H9 (cell line): ENCODE data around the gene RYR3. TPM values are rescaled to one million over a fixed set of nuclear protein-coding genes. Genes with fewer than 3 reads are reported as not detected.

ENCODE experiments used
- DNase-seq: peaks from one replicate; pipeline ENCODE4 v3.0.0-alpha.2; 2017
- H2AFZ ChIP-seq: one replicate; pipeline ENCODE4 v1.6.1; 2013; ENCODE audit warnings: mild to moderate bottlenecking, low read length, control low read depth, moderate library complexity
- H2AK5ac ChIP-seq: 2 replicates; pipeline ENCODE4 v1.6.1; 2013; ENCODE audit warnings: low read length, control low read depth, mixed read lengths; ENCODE audit not compliant: insufficient read length
- H2BK120ac ChIP-seq: one replicate; pipeline ENCODE4 v1.6.1; 2013; ENCODE audit warnings: low read depth, mild to moderate bottlenecking, low read length, control low read depth, inconsistent platforms; ENCODE audit not compliant: poor library complexity, severe bottlenecking
- H2BK12ac ChIP-seq: 2 replicates; pipeline ENCODE4 v1.6.1; 2013; ENCODE audit warnings: low read length, control low read depth, mixed read lengths, low read depth; ENCODE audit not compliant: insufficient read length
- H2BK15ac ChIP-seq: 2 replicates; pipeline ENCODE4 v1.6.1; 2013; ENCODE audit warnings: low read depth, low read length, control low read depth
- H2BK20ac ChIP-seq: one replicate; pipeline ENCODE4 v1.6.1; 2013; ENCODE audit warnings: low read depth, mild to moderate bottlenecking, low read length, control low read depth, inconsistent platforms; ENCODE audit not compliant: poor library complexity, severe bottlenecking
- H2BK5ac ChIP-seq: 2 replicates; pipeline ENCODE4 v1.6.1; 2013; ENCODE audit warnings: low read length, control low read depth, mixed read lengths; ENCODE audit not compliant: insufficient read length
- H3K14ac ChIP-seq: 2 replicates; pipeline ENCODE4 v1.6.1; 2013; ENCODE audit warnings: low read length, control low read depth; ENCODE audit not compliant: insufficient read depth
- H3K18ac ChIP-seq: 2 replicates; pipeline ENCODE4 v1.6.1; 2013; ENCODE audit warnings: low read depth, mild to moderate bottlenecking, mixed read lengths, low read length, control low read depth; ENCODE audit not compliant: insufficient read length
- H3K23ac ChIP-seq: 2 replicates; pipeline ENCODE4 v1.6.1; 2013; ENCODE audit warnings: low read length, control low read depth, mixed read lengths, low read depth; ENCODE audit not compliant: insufficient read length
- H3K23me2 ChIP-seq: 2 replicates; pipeline ENCODE4 v1.6.1; 2013; ENCODE audit warnings: low read depth, mild to moderate bottlenecking, mixed read lengths, low read length, control low read depth; ENCODE audit not compliant: insufficient read length, poor library complexity, severe bottlenecking
- H3K27ac ChIP-seq: 2 replicates; pipeline ENCODE4 v1.5.1; 2013; ENCODE audit warnings: low read length, control low read depth, mixed read lengths, low read depth; ENCODE audit not compliant: insufficient read length
- H3K27me3 ChIP-seq: 2 replicates; pipeline ENCODE4 v1.6.1; 2013; ENCODE audit warnings: low read length, control low read depth, inconsistent platforms; ENCODE audit not compliant: insufficient read depth
- H3K4ac ChIP-seq: 2 replicates; pipeline ENCODE4 v1.6.1; 2013; ENCODE audit warnings: low read depth, mild to moderate bottlenecking, control low read depth, inconsistent platforms, low read length, moderate library complexity
- H3K4me1 ChIP-seq: 2 replicates; pipeline ENCODE4 v1.6.1; 2013; ENCODE audit warnings: low read length, control low read depth, inconsistent platforms; ENCODE audit not compliant: insufficient read depth
- H3K4me2 ChIP-seq: 2 replicates; pipeline ENCODE4 v1.6.1; 2013; ENCODE audit warnings: low read length, control low read depth, mixed read lengths; ENCODE audit not compliant: insufficient read length, insufficient read depth
- H3K56ac ChIP-seq: 2 replicates; pipeline ENCODE4 v1.6.1; 2013; ENCODE audit warnings: low read depth, mild to moderate bottlenecking, mixed read lengths, low read length, control low read depth; ENCODE audit not compliant: insufficient read length
- H3K79me1 ChIP-seq: 2 replicates; pipeline ENCODE4 v1.6.1; 2013; ENCODE audit warnings: low read depth, mild to moderate bottlenecking, moderate library complexity, low read length, control low read depth, inconsistent platforms; ENCODE audit not compliant: insufficient read depth, poor library complexity, severe bottlenecking
- H3K79me2 ChIP-seq: 2 replicates; pipeline ENCODE4 v1.6.1; 2013; ENCODE audit warnings: low read length, control low read depth, inconsistent platforms; ENCODE audit not compliant: insufficient read depth
- H3K9ac ChIP-seq: 2 replicates; pipeline ENCODE4 v1.6.1; 2013; ENCODE audit warnings: low read length, control low read depth, mixed read lengths; ENCODE audit not compliant: insufficient read length; ENCODE audit errors: extremely low read depth
- H3K9me3 ChIP-seq: one replicate; pipeline ENCODE4 v1.6.1; 2013; ENCODE audit warnings: low read depth, low read length, inconsistent platforms; ENCODE audit not compliant: control insufficient read depth
- H3T11ph ChIP-seq: one replicate; pipeline ENCODE4 v1.6.1; 2013; ENCODE audit warnings: mild to moderate bottlenecking, low read length, control low read depth, inconsistent platforms
- H4K20me1 ChIP-seq: one replicate; pipeline ENCODE4 v1.6.1; 2013; ENCODE audit not compliant: control insufficient read depth, insufficient read length, insufficient read depth
- H4K5ac ChIP-seq: 2 replicates; pipeline ENCODE4 v1.6.1; 2013; ENCODE audit warnings: low read depth, mild to moderate bottlenecking, mixed read lengths, low read length, control low read depth; ENCODE audit not compliant: insufficient read length
- H4K8ac ChIP-seq: replicated peaks from 2 replicates; pipeline ENCODE4 v1.6.1; 2013; ENCODE audit warnings: low read length, control low read depth, mixed read lengths, low read depth; ENCODE audit not compliant: insufficient read length
- H4K91ac ChIP-seq: 2 replicates; pipeline ENCODE4 v1.6.1; 2013; ENCODE audit warnings: low read depth, mild to moderate bottlenecking, moderate library complexity, mixed read lengths, low read length, control low read depth; ENCODE audit not compliant: insufficient read length
- H3K27ac Mint-ChIP-seq, 3 experiments: 2 replicates in 2 of 3; 3 replicates in 1 of 3; pipeline ENCODE4 v1.8.0; 2020 to 2021; ENCODE audit warnings: mixed read lengths in 3 of 3, mild to moderate bottlenecking in 1 of 3, moderate library complexity in 1 of 3
- H3K27me3 Mint-ChIP-seq: 2 replicates; pipeline ENCODE4 v1.8.0; 2021; ENCODE audit warnings: low read depth, mild to moderate bottlenecking, moderate library complexity, mixed read lengths
- H3K36me3 Mint-ChIP-seq, 3 experiments: 2 replicates in 2 of 3; 3 replicates in 1 of 3; pipeline ENCODE4 v1.8.0; 2020 to 2021; ENCODE audit warnings: low read depth in 3 of 3, mixed read lengths in 3 of 3; ENCODE audit not compliant: insufficient read depth in 1 of 3
- H3K4me1 Mint-ChIP-seq, 2 experiments: 2 replicates each; pipeline ENCODE4 v1.8.0; 2020; ENCODE audit warnings: mixed read lengths in 2 of 2
- H3K4me3 Mint-ChIP-seq, 2 experiments: 2 replicates in 1 of 2; 3 replicates in 1 of 2; pipeline ENCODE4 v1.8.0; 2020 to 2021; ENCODE audit warnings: mild to moderate bottlenecking in 2 of 2, mixed read lengths in 2 of 2, moderate library complexity in 1 of 2
- H3K9me3 Mint-ChIP-seq, 2 experiments: 2 replicates in 1 of 2; 3 replicates in 1 of 2; pipeline ENCODE4 v1.8.0; 2020; ENCODE audit warnings: mild to moderate bottlenecking in 2 of 2, mixed read lengths in 2 of 2, moderate library complexity in 1 of 2
- WGBS: extraction: QIAGEN DNeasy Blood & Tissue Kit; methylation state at CpG from one replicate; pipeline ENCODE4 v1.1.7; 2013; ENCODE audit warnings: missing lambda C conversion rate, low lambda C conversion rate, mixed read lengths; ENCODE audit not compliant: insufficient read length; ENCODE audit errors: extremely low coverage; 5-methylcytosine and 5-hydroxymethylcytosine counted together
- total RNA-seq: library from RNA; stranded (reverse); gene quantifications from 2 replicates; pipeline ENCODE4 v1.2.1, GENCODE V29; 2021
- TF ChIP-seq, protein P1 (sequence below): fragments of 200-600 bp; sonication (generic); conservative IDR thresholded peaks from 3 replicates; pipeline ENCODE4 v1.8.0; 2021; ENCODE audit warnings: antibody characterized with exemption, mild to moderate bottlenecking

The RYR3 gene
- total RNA-seq, 1 experiment from 2014 or later = 0.85 TPM

DNA sequence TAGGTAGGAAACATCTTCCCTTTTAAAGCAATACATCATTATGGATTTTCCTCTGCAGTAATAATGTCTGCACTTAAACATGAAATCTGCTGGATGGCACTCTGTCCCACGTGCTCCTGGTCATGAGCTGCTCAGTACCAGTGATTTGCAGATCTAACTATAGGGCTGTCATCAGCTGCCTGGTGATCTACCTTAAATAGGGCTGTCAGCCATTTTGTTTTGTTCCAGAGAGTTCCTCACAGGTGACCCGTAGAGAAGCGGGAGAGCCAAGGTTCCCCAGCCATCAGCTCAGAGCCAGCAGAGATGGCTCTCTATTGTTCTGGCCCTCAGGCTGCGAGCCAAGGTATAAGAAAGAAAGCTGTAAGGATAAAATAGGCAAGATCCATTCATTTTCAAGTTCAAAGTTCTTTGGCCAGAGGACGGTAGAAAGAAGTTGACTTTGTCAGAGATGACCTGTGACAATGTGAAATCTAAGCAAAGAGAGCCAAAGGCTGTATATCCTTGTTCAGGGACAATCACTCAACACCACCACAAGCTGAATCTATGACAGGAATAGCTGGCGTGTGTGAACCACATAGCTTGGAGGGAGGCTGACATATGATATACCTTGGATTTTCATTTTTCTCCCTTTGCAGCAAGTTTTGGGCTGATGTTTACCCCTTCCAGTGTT lies 156.5 kb downstream of the RYR3 start:
- Histone ChIP-seq H3K56ac (no peak overlapping the region), H3K79me2 (no peaks in the 10 kb centered on the region), H4K91ac (no peak overlapping the region), H3K27ac (no peak overlapping the region), H4K20me1 (no peaks in the 10 kb centered on the region), H2AK5ac (no peak overlapping the region), H2BK120ac (no peak overlapping the region), H3K18ac (no peak overlapping the region), H2BK12ac (no peak overlapping the region), H3K4me2 (no peak overlapping the region), H3K79me1 (no peaks in the 10 kb centered on the region), H3K9me3 (no peaks in the 10 kb centered on the region), H3K9ac (no peak overlapping the region), H3K27me3 (no peaks in the 10 kb centered on the region; the same call in 1 of the 2 replicates), H2AFZ (no peak overlapping the region), H3K4ac (no peak overlapping the region), H3K14ac (no peak overlapping the region), H2BK20ac (no peak overlapping the region), H3K4me1 (no peaks in the 10 kb centered on the region; the same call in none of the 2 replicates), H2BK5ac (no peak overlapping the region), H2BK15ac (no peak overlapping the region), H3K23me2 (no peaks in the 10 kb centered on the region), H4K5ac (no peak overlapping the region), H4K8ac (no peak overlapping the region), H3T11ph (no peak overlapping the region), H3K23ac (no peak overlapping the region)
- Mint-ChIP-seq H3K27me3 (peaks cover 16% of the 10 kb centered on the region), H3K4me1 (no peaks in the 10 kb centered on the region; a peak in 1 of 4 replicates), H3K4me3 (no peak overlapping the region), H3K27ac (no peak overlapping the region), H3K36me3 (no peaks in the 10 kb centered on the region), H3K9me3 (no peaks in the 10 kb centered on the region; a peak in 1 of 5 replicates)
- no CpG with 5 or more reads among the region's 6 CpGs for WGBS
- DNase-seq = no peak
- TF ChIP-seq, protein P1, sequence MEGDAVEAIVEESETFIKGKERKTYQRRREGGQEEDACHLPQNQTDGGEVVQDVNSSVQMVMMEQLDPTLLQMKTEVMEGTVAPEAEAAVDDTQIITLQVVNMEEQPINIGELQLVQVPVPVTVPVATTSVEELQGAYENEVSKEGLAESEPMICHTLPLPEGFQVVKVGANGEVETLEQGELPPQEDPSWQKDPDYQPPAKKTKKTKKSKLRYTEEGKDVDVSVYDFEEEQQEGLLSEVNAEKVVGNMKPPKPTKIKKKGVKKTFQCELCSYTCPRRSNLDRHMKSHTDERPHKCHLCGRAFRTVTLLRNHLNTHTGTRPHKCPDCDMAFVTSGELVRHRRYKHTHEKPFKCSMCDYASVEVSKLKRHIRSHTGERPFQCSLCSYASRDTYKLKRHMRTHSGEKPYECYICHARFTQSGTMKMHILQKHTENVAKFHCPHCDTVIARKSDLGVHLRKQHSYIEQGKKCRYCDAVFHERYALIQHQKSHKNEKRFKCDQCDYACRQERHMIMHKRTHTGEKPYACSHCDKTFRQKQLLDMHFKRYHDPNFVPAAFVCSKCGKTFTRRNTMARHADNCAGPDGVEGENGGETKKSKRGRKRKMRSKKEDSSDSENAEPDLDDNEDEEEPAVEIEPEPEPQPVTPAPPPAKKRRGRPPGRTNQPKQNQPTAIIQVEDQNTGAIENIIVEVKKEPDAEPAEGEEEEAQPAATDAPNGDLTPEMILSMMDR = no peak
